HL-60/S4 treated with phorbol 12-myristate 13-acetate at 8.2 ng/mL for 4 days and 3 days (cell line): ENCODE data around the gene FRMPD2.
"Not testable (repeated sequence)": the region's sequence is repeated elsewhere in the genome, so short reads cannot be mapped to it uniquely, and the experiment has no call there.

Experiments used
- in situ Hi-C: fragments of 300-500 bp; cut with MboI; formaldehyde crosslinking; loops from 2 replicates; pipeline ENCODE4 v1.15.0; 2022; ENCODE audit warnings: low sequenced_read_pairs

Gene FRMPD2

GRCh38 chr10:48290286-48290685, 15.8 kb upstream of the FRMPD2 start:
- in situ Hi-C loops = no loop called here

DNA sequence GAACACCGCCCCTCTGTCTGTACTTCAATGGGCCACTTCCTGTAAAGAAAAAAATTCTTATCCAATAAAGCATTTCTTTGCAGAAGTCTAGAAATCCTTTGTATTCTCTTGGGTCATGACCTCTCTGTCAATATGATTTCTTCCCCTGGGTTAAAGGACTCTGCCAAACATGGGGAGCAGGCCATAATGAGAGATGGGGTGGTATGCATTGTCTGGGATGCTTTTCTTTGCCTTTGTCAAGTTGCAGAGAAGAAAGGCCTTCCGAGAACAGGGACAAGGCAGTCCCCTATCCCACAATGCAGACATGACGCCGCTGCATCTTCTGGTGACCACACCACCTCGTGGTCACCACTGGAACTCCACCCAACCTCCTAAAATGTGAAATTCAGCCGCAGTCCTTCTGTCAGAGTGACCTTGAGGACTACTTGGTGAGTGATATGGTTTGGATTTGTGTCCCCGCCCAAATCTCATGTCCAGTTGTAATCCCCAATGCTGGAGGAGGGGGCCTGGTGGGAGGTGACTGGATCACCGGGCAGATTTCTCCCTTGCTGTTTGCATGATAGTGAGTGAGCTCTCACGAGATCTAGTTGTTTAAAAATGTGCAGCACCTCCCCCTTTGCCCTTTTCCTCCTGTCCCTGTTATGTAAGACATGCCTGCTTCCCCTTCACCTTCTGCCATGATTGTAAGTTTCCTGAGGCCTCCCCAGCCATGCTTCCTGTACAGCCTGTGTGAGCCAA, 15.2 kb upstream of the FRMPD2 start:
- in situ Hi-C loops = no loop called here

- in situ Hi-C loops = no loop called here
Observed at GRCh38 chr10:48288661-48289060, 14.2 kb upstream of the FRMPD2 start.

DNA sequence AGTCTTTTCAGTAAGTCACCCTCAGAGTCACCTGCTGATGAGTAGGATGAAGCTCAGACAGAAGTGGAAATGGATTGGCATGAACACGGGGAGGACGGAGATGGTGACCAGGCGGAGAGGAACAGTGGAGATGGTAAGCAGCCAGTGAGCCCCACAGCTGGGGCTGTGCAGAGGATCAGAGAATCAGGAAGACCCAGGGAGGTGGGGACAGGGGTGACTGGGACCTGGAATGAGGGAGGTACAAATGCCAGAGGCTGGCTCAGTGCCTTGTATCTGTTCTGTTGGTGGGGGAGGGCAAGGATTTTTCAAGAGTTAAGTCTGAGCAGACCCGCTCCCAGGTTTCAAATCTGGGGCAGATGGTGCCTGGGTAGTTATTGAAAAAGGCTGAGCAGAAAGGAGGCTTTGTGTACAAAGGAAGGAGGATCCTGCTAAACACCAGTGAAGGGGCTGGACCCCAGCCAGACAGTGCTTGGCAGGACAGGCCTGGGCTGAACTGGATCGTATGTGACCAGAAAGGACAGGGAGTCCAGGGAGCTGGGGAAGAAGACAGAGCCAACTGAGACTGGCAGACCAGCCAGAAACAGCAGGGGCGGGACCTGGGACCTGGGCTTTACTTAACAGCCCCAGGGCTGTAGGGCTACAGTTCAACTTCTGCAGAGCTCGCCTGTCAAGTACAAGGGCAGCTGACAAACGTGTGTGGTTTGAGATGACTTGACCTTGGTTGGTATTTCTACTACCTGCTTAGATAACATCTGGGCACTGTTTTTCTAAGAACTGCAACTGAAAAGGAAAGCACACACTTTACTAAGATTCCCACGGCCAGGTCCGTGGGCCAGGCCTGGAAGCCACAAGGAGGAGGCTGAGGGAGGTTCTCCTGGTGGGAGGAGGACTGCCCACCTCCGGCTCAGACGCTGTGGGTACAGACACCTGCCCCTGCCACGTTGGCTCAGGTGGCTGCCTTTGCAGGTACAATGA, 13.2 kb upstream of the FRMPD2 start:
- in situ Hi-C loops = no loop called here

GRCh38 chr10:48286356-48286755, 11.9 kb upstream of the FRMPD2 start:
- in situ Hi-C loops = no loop called here

- in situ Hi-C loops = no loop called here
Observed at GRCh38 chr10:48285710-48286109, 11.2 kb upstream of the FRMPD2 start.

GRCh38 chr10:48284811-48285210, 10.3 kb upstream of the FRMPD2 start:
- in situ Hi-C loops = no loop called here

DNA sequence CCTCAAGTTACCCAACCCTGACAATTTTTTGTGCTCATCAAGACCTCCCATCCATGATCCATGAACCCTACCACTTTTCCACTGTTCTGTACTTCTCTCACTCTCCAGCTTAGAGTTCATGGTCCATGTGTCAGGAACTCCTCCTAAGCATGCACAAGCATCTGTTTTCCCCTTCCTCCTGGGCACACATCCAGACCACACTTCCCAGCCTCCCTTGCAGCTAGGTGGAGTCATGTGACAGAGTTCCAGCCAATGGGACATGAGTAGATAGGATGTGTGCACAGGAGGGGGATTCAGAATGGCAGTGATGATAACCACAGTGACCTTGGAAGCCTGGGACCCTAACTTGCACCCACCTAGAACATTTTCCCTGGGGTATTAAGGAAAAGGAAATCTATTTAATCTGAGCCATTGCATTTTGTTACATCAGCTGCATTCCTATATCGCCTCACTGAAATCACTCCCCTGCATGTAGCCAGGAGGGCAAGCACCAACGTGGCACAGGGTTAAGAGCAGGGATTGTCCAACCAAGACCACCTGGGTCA, 9.6 kb upstream of the FRMPD2 start:
- in situ Hi-C loops = no loop called here

DNA sequence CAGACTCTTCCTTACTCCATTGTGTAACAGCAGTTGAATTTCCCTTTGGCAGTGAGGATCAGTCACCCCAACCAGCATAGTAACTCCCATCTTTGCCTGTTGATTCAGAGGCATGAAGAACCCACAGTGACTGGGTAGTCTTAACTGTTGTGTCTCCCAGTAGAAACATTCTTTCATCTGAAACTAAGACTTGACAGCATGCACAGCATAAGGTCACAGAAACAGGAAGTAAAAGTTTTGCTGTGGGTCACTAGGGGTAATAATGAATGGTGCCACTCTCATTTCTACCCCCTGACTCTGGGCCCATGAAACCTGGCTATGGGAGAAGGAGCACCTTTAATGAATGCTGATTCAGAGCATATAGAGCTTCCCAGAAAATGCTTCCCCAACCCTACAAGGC, 8.3 kb upstream of the FRMPD2 start:
- in situ Hi-C loops = no loop called here

- in situ Hi-C loops = not testable (repeated sequence)
Observed at GRCh38 chr10:48281697-48282096, 7.2 kb upstream of the FRMPD2 start.

DNA sequence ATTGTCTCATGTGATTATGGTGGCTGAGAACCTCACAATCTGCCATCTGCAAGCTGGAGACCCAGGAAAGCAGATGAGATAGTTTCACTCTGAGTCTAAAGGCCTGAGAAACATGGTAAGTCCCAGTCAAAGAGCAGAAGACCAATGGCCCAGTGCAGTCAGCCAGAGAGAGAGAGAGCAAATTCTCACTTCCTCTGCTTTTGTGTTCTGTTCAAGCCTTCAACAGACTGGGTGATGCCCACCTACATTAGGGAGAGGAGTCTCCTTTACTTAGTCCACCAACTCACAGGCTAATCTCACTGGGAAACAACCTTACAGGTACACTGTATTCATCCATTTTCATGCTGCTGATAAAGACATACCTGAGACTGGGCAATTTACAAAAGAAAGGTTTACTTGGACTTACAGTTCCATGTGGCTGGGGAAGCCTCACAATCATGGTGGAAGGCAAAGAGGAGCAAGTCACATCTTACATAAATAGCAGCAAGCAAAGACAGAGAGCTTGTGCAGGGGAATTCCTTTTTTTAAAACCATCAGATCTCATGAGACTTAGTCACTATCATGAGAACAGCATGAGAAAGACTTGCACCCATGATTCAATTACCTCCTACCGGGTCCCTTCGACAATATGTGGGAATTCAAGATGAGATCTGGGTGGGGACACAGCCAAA, 4.7 kb upstream of the FRMPD2 start:
- in situ Hi-C loops = no loop called here

DNA sequence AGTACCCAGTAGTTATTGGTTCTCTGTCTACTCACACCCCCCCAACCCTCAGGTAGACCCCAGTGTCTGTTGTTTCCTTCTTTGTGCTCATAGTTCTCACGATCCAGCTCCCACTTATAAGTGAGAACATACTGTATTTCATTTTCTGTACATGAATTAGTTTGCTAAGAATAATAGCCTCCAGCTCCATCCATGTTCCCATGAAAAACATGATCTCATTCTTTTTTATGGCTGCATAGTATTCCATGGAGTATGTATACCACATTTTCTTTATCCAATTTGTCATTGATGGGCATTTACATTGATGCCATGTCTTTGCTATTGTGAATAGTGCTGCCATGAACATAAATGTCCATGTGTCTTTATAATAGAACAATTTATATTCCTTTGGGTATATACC, 2.6 kb upstream of the FRMPD2 start:
- in situ Hi-C loops = no loop called here

DNA sequence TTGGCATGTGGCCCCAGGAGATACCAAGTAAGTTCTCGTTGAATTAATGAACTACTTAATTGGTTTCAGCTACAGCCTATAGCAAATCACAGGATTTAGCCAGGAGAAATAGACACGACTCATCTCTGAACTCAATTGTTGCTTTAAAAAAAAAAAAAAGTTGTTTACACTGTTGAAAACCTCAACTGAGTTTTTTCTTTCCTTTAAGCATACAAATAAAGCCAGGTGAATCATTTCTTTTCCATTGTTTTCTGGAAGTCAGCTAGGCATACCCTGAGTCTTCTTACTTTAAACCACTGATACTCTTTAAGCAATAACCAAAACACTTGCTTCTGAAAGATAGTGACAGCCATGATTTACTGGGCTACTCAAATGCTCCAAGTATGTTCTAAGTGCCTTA, 755 bp downstream of the FRMPD2 start:
- in situ Hi-C loops = no loop called here

DNA sequence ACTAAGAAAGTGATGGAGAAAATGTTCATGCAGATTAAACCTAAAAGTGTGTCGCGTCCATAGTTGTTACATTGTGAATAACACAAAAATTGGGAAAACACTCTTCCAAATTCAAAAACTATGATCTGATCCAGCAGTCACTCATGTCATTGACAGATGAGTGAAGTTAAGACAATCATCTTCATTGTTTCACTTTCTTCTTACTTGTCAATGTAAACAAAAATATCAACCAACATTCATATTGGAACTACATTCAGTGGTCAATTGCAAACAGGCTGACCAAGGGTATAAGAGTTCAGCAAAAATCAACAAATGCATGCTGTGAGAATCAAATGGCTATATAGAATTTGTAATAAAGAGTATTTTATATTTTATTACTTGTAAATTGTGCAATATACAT, 1.8 kb downstream of the FRMPD2 start:
- in situ Hi-C loops = no loop called here

DNA sequence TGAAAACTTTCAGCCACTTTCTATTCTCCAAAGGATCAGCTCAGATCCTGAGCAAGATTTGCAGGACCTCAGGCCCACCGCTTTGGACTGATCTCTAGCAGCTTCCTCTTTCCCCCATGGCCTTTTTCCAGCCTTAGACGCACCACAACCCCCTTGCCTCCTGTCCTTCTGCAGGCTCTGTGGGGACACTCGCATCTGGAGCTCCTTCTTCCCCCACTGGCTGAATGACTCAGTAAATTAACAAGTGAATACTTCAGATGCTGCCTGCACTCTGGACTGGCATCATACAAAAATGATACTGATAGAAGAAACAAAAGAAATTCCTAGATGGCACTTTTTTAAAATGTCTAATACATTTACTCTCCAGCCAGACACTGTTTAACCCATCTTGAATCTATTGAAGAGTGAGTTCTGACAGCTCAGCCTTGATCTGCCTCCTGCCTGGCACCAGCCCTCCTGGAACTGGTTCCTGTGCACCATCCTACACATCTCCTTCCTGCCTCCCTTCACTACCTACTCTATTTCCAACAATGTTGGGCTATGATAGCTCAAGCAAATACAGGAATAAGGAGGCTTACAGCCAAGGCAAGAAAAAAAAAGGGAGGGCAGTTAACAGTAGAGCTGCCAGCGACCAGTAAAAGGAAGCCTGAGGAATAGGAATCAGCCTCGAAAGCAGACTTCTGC, 3.3 kb downstream of the FRMPD2 start:
- in situ Hi-C loops = no loop called here

DNA sequence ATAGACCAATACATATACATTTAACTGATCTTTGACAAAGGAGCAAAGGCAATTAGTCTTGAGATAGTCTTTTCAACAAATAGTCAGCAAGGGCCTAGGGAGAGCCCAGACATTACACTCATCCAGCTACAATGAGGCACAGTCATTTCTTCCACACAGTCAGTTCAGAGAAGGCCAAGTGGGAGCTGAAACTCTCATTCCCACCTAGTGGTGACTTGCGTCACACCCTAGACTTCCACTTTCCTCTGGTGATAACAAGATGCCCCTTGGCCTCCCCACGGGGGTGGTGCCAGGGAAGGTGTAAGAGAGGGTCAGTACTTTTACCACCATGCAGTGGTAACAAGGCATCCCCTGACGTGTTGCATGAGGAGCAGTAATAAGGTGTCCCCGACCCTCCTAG, 8.0 kb downstream of the FRMPD2 start:
- in situ Hi-C loops = no loop called here

DNA sequence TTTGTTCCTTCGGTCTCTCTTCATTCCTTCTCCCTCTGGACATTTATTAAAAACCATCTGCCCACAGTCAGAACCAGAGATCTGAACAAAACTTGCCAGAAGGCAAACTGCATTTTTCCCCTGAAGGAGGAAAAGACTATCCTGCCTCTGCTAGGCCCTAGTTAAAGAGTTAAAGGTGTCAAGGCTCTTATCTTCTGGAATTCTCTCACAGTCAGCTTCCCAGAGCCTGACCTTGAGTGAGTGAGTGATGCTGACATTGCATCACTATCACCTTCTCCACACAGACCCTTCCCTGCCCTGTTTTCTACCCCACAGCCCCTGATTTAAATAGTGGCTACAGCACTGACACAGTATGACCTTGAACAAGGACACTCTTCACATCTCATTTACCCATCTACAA, 16.4 kb downstream of the FRMPD2 start:
- in situ Hi-C loops = no loop called here

GRCh38 chr10:48257407-48257961, 17.0 kb downstream of the FRMPD2 start:
- in situ Hi-C loops = no loop called here

GRCh38 chr10:48255722-48256121, 18.8 kb downstream of the FRMPD2 start:
- in situ Hi-C loops = no loop called here

DNA sequence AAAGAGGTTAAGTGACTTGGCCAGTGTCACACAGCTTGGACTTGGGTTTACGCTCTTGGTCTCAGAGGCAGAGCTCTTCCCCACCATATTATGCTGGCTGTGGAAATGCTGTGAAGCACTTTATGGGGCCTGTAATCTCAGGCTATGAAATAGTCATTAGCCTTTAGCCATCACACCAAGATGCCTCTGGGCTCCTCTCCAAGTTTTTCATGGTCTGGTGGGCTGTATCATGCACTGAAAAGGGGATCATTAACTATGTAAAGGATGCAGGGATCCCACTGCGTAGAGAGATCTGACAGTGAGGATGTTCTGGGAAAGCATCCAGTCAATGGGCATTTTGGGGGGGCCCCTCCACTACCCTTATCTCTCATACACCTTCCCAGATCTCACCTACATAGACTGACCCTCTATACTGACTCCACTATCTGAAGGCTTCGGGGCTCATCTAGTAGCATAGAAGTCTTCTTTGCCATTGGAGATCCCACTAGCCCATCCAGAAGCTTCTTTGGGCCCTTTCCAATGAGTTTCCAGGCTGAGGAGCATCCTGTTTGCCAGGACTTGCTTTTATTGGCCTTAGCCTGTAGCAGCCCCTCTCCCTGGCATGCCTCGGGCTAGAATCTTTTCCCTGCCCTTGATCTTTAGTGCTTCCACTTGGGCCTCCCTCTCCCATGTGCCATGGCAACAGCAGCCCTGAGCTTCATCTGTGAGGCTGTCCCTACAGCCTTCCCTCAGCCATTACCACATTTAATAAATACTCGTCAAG, 19.6 kb downstream of the FRMPD2 start:
- in situ Hi-C loops = no loop called here
